HG03108 (cell line): ENCODE results near the gene ZBED1.
"Not testable (repeated sequence)": the region's sequence is repeated elsewhere in the genome, so short reads cannot be mapped to it uniquely, and the experiment has no call there.

Experiments
- ATAC-seq: cut with Tn5 transposase; IDR thresholded peaks from one replicate; pipeline ENCODE4 v1.9.1; 2021; ENCODE audit warnings: moderate library complexity; ENCODE audit not compliant: unreplicated experiment

ZBED1 gene

DNA sequence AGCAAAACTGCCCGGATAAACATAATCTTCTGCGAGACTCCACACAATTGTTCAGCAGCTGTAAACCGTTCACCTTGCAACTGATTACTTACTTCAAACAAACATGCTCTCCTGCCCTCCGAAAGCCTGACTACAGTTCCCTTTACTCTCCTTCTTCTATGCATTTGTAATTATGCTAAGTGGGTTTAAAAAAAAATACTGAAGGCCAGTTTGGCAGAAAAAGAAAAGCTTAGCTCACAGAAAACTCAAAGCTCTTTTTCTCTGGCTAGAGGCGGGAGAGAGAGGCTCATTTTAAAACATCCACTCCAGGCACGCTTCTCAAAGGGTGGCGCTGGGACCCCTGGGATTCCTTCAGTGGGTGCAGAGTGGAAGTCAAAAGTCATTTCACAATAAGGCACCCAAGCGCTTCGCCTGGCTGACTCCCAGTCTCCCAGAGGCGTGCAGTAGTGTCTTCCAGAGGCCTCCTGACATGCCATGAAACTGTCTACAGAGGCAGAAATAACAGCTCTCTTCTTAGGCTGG lies 1.9 kb downstream of the ZBED1 start:
- no peak for ATAC-seq

DNA sequence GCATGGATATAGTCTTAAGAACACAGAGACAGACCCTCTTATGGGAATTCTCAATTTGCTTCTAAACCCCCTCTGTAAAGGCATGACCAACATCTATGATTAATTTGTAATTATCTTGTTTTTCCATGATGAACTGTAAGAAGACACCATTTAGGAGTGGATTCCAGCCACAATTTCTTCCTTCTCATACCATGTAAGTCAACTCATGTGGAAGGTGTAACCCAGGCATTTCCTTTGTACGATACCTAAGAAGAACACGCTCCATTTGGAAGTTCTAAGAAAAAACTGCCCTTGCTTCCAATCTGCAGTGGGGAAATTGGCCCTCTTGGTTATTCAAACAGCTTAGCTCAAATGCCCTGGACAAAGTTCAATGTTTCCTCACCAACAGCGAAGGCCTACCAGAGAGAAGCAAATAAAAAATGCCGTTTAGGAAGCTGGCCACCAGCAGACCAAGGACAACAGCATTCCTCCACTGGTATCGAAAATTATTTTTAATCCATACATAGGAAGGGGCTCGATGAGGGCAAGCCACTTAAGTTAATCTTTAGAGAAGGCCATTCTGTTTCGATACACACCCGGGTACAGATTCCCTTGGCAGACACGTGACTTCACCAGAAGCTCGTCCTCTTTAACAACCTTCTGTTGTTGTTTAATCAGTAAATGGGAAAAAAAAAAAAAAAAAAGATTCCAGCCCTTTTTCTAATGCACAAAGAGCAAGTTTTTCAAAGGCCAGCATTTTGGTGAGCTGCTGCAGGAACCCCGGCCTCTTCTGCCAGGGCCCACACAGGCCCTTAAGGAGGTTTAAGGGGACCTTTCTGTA lies 2.6 kb downstream of the ZBED1 start:
- ATAC-seq = no peak

DNA sequence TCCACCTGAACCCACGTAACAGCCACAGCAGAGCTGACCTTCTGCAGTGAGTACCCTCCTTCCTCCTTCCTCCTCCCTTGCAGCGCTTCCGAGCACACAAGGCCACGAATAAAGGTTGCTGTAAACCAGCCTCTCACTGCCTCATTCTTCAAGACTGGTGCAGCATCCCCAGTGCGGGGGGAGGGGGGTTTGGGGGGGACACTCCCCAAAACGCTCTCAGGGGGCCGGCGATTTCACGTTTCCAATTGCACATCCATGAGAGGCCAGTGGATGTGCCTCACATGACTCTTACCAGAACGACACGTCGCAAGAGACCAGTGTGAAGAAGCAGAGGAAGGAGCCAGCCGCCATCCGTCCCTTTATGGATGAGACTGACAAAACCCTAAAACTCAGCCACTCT lies 5.2 kb downstream of the ZBED1 start:
- no peak for ATAC-seq

- no peak for ATAC-seq
Observed at GRCh38 chrX:2492531-2493218, 8.1 kb downstream of the ZBED1 start.

DNA sequence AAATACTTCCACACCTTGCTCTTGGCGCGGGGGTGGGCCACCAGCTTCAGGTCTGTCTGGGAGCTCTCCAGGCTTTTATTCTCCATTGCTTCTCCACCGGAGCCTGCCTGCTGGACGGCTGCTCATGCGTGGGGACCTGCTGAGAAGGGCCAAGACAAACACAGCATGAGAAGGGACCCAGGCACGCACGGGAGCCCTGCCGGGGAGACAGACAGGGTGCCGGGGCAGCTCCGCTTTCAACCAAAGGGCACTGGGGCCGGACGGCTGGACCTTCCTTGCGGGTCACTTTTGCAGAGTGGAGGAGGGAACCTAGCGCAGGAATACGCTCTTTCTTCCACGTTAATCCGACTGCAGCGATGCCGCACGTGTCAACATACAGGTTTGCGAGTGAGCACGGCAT lies 10.1 kb downstream of the ZBED1 start:
- ATAC-seq = no peak

DNA sequence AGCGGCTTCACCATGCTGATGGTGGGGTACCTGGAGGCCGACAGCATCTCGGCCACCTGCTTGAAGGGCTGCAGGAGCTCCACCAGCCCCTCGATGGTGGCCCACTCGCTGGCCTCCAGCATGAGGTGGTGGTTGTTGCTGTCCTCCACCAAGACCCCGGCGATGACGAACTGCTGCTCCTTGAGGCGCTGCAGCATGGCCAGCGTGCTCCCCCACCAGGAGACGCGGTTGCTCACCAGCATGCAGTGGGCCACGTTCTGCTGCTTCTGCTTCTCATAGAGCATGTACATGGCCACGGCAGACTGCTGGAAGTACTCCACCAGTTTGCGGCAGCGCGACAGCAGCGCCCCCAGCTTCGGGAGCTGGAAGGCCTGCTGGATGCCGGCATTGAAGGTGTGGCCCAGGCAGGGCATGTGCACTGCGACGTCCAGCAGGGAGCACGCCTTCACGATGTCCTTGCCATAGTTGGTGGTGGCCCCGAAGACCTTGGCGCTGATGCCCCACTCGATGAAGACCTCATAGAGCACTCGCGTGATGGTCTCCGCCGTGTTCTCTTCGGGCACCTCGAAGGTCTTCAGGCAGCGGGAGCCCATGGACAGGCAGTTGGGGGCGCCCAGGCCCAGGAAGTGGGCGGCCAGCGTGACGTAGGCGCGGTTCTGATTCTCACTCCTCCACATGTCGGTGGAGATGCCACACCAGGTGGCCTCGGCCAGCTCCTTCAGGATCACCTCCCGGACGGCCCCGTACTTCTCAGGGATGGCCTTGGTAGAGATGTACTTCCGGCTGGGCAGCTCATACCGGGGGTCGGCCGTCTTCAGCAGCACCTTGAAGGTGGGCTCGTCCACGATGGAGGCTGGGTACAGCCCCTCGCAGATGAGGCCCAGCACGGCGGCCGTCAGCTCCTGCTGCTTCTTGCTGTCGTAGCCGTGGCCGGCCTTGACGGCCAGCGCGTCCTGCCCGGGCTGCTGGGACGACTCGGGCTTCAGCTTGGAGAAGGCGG lies 11.0 kb downstream of the ZBED1 start:
- no peak for ATAC-seq

DNA sequence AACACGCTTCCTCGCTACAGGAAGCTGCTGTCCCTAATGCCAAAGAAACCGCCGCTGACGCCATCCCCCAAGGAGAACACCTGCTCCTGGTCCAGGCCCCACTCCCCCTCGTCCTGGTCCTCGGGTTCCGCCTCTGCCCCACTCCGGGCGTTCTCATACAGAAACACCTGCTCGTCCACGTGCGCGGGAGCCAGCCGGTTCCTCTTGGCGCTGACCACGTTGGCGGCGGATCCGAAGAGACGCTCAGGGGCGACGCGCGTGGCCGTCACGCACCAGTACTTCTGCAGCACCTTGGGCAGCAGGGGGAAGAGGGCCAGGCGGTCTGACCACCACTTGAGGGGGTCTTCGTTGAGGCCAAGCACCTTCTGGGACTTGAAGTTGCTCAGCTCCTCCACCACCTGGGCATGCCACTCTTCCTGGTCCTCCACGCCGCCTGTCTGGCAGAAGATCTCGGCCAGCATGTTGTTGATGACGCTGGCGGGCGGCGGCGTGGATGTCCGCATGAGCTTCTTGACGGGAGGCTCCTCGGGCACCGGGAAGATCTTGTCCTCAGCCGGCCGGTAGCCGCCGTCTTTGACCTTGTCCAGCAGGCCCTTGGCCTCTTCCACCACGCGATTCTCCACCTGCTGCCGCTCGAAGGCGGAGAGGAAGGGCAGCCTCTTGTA lies 12.0 kb downstream of the ZBED1 start:
- ATAC-seq = no peak

DNA sequence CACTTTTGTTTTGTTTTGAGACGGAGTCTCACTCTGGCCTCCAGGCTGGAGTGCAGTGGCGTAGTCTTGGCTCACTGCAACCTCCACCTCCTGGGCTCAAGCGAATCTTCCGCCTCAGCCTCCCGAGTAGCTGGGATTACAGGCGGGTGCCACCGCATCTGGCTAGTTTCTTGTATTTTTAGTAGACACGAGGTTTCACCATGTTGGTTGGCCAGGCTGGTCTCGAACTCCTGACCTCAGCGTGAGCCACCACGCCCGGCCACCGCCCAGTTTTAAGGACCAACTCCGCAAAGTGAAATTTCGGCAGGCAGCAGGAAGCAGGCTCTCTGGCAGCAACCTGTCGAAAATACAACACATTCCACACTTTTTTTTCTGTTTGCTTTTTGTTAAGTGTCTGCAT lies 13.4 kb downstream of the ZBED1 start:
- no peak for ATAC-seq

- ATAC-seq = no peak
Observed at GRCh38 chrX:2486476-2487133, 14.2 kb downstream of the ZBED1 start.

DNA sequence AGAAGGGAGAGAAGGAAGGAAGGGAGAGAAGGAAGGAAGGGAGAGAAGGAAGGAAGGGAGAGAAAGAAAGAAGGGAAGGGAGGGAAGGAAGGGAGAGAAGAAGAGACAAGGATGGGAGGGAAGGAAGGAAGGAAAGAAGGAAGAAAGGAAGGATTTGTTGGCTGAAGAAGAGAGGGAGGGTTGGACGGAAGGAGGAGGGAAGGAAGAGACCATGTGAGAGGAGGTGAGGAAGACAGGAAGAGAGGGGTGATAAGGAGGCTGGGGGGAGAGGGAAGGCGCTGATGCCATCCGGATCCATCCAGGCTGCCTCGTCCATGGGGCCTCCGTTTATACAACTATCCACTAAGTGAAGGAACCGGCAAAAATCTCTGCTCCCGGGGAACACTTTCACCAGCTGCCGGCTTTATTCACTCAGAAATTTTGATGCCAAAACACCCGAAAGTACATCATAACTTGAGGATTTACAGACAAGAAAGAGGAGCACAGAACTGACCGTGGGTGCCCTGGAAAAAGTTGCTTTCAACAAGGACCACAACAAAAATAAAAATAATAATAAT lies 14.9 kb downstream of the ZBED1 start:
- no peak for ATAC-seq

GRCh38 chrX:2484721-2485648 lies 15.8 kb downstream of the ZBED1 start:
- no peak for ATAC-seq

DNA sequence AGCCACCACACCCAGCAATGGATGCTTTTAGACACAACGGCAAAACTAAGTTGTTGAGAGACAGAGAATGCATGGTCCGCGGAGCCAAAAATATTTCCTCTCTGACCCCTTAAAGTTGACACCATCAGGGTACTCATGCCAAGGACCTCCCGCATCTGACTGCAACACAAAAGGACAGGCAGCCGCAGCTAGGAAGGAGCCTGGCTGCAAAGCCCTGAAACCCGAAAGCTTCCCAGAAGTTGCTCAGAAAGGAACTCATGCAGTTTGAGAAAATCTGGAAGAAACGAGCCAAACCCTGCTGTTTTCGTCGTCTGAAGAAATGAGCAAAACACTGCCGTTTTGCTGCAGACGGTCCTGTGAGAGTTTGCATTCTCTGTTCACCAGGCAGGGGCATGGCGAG lies 16.5 kb downstream of the ZBED1 start:
- no peak for ATAC-seq

DNA sequence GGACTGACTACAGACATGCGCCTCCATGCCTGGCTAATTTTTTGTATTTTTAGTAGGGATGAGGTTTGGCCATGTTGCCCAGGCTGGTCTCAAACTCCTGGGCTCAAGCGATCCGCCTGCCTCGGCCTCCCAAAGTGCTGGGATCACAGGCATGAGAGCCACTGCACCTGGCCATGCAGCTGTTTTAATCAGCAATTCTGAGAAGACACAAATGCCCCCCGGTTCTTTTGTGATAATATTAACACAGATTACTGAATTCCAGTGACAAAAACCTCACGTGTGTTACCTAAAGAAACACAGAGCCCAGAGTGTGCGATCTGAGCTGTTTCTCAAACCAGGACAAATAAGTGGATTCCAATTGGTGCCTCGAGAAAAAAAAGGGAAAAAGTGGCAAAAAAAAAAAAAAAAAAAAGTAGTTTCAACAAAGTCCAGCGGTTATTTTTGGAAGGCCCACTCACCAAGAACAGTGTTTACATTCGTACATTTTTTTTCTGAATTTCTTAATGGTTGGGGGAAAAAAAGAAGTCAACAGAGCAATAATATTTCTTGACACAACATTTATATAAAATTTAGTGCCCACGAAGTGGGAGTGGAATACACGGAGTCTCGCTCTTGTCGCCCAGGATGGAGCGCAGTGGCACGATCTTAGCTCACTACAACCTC lies 17.2 kb downstream of the ZBED1 start:
- no peak for ATAC-seq

DNA sequence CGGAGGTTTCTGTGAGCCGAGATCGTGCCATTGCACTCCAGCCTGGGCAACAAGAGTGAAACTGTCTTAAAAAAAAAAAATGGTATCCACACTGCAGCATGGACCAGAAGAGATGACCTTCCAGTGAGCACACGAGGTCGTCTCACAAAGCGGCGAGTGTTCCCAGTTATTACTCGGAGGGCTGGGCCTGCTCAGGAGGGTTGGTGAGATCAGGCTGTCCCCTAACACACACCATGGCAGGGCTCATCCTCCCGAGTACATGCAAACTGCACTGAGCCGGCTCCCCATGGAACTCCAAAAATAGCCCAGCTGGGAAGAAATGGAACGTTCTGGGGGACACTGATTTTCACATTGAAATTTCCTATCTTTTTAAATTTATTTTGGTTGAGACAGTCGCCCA lies 19.2 kb downstream of the ZBED1 start:
- ATAC-seq = not testable (repeated sequence)

- ATAC-seq = not testable (repeated sequence)
Observed at GRCh38 chrX:2479982-2480381, 20.8 kb downstream of the ZBED1 start.

- ATAC-seq = no peak
Observed at GRCh38 chrX:2479420-2479780, 21.4 kb downstream of the ZBED1 start.

- no peak for ATAC-seq
Observed at GRCh38 chrX:2478546-2479419, 22.0 kb downstream of the ZBED1 start.
